ENCODE data around the gene RPS6KA4. TPM values are rescaled to one million over a fixed set of nuclear protein-coding genes. Genes with fewer than 3 reads are reported as not detected.

The RPS6KA4 gene
- total and polyA plus RNA-seq, 2 of the 13 experiments (the other 11 are each of a cell fraction or from before 2014, with no cell fraction given): 8.9 to 14.2 TPM

GRCh38 chr11:64358907-64359711 lies at the start of gene RPS6KA4 (continued):
- no peak for TF ChIP-seq SYNCRIP (IDR thresholded peaks at IDR 0.05; ENCODE audit: insufficient read depth, low read depth, low read length)
- 0 out of 2 replicates have a peak, but pooled peaks have one; percentile 57 for TF ChIP-seq ZNF839 (CRISPR knock-in tag; IDR thresholded peaks at IDR 0.05; ENCODE audit: borderline replicate concordance)
- TF ChIP-seq ZNF552 (CRISPR knock-in tag; IDR thresholded peaks at IDR 0.05; ENCODE audit: borderline replicate concordance): no peak
- TF ChIP-seq, protein P1, sequence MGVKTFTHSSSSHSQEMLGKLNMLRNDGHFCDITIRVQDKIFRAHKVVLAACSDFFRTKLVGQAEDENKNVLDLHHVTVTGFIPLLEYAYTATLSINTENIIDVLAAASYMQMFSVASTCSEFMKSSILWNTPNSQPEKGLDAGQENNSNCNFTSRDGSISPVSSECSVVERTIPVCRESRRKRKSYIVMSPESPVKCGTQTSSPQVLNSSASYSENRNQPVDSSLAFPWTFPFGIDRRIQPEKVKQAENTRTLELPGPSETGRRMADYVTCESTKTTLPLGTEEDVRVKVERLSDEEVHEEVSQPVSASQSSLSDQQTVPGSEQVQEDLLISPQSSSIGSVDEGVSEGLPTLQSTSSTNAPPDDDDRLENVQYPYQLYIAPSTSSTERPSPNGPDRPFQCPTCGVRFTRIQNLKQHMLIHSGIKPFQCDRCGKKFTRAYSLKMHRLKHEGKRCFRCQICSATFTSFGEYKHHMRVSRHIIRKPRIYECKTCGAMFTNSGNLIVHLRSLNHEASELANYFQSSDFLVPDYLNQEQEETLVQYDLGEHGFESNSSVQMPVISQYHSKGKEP (CRISPR knock-in tag; IDR thresholded peaks at IDR 0.05): no peak
- no peak for TF ChIP-seq FOXO4 (CRISPR knock-in tag; conservative IDR thresholded peaks at IDR 0.05)
- TF ChIP-seq MAFF (IDR thresholded peaks at IDR 0.05; ENCODE audit: low read depth, low read length): no peak
- TF ChIP-seq, protein P2, sequence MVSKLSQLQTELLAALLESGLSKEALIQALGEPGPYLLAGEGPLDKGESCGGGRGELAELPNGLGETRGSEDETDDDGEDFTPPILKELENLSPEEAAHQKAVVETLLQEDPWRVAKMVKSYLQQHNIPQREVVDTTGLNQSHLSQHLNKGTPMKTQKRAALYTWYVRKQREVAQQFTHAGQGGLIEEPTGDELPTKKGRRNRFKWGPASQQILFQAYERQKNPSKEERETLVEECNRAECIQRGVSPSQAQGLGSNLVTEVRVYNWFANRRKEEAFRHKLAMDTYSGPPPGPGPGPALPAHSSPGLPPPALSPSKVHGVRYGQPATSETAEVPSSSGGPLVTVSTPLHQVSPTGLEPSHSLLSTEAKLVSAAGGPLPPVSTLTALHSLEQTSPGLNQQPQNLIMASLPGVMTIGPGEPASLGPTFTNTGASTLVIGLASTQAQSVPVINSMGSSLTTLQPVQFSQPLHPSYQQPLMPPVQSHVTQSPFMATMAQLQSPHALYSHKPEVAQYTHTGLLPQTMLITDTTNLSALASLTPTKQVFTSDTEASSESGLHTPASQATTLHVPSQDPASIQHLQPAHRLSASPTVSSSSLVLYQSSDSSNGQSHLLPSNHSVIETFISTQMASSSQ (IDR thresholded peaks at IDR 0.05; ENCODE audit: low read depth): no peak
- TF ChIP-seq, protein P2 (CRISPR knock-in tag; IDR thresholded peaks at IDR 0.05; ENCODE audit: borderline replicate concordance): no peak
- TF ChIP-seq ZNF615 (CRISPR knock-in tag; IDR thresholded peaks at IDR 0.05; ENCODE audit: borderline replicate concordance): no peak
- no peak for TF ChIP-seq NCOA5 (CRISPR knock-in tag; IDR thresholded peaks at IDR 0.05)
- peak; percentile 32 for TF ChIP-seq HNRNPLL (IDR thresholded peaks at IDR 0.05; ENCODE audit: low read depth, low read length, poor library complexity, severe bottlenecking)
- TF ChIP-seq, protein P3, sequence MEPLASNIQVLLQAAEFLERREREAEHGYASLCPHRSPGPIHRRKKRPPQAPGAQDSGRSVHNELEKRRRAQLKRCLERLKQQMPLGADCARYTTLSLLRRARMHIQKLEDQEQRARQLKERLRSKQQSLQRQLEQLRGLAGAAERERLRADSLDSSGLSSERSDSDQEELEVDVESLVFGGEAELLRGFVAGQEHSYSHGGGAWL (CRISPR knock-in tag; IDR thresholded peaks at IDR 0.05): no peak
- no peak for TF ChIP-seq JUNB (CRISPR knock-in tag; IDR thresholded peaks at IDR 0.05; ENCODE audit: borderline replicate concordance)
- TF ChIP-seq BRCA1 (CRISPR knock-in tag; IDR thresholded peaks at IDR 0.05): no peak
- peak; percentile 38 for TF ChIP-seq RBM39 (IDR thresholded peaks at IDR 0.05; ENCODE audit: low read depth, low read length, poor library complexity, severe bottlenecking)
